T-helper 22 cell (primary cell): ENCODE results near the gene AURKAIP1.

Source experiments
- DNase-seq: peaks from one replicate; pipeline ENCODE4 v3.0.0-alpha.2; 2020; ENCODE audit warnings: low read depth

Gene AURKAIP1

GRCh38 chr1:1332774-1333480 lies 42.1 kb downstream of the AURKAIP1 start:
- no peak for DNase-seq

- DNase-seq, result no peak
Observed at GRCh38 chr1:1332031-1332755, 42.8 kb downstream of the AURKAIP1 start.

GRCh38 chr1:1331068-1331965 lies 43.7 kb downstream of the AURKAIP1 start, which contains the start of gene TAS1R3:
TSS of gene TAS1R3 (plus strand) at chr1:1331280. CDS start at chr1:1331346, 66 bp downstream.
- DNase-seq, result no peak

- no peak for DNase-seq
Observed at GRCh38 chr1:1330366-1331067, 44.5 kb downstream of the AURKAIP1 start.

GRCh38 chr1:1329304-1330210 lies 45.5 kb downstream of the AURKAIP1 start:
- DNase-seq, result no peak

GRCh38 chr1:1328254-1328653 lies 46.8 kb downstream of the AURKAIP1 start:
- no peak for DNase-seq

GRCh38 chr1:1327291-1327690 lies 47.7 kb downstream of the AURKAIP1 start:
- DNase-seq, result no peak

GRCh38 chr1:1326075-1326605 lies 48.9 kb downstream of the AURKAIP1 start:
- DNase-seq, result no peak

- DNase-seq, result no peak
Observed at GRCh38 chr1:1325288-1326074, 49.5 kb downstream of the AURKAIP1 start.

- DNase-seq, result peak; percentile 92
Observed at GRCh38 chr1:1324524-1325287, 50.3 kb downstream of the AURKAIP1 start, which contains the start of the genes CPTP and INTS11. TSS of gene CPTP (plus strand) at chr1:1324802. CDS start at chr1:1326911, 2,109 bp downstream. TSS of gene INTS11 (minus strand) at chr1:1324660. CDS start at chr1:1324608, 52 bp downstream.

- no peak for DNase-seq
Observed at GRCh38 chr1:1324084-1324523, 50.9 kb downstream of the AURKAIP1 start.
